Astrocyte (in vitro differentiated cells and primary cell): ENCODE measurements around the gene ZFYVE28. TPM values are rescaled to one million over a fixed set of nuclear protein-coding genes. Genes with fewer than 3 reads are reported as not detected.

ENCODE experiments used
- DNase-seq: peaks from one replicate; pipeline ENCODE4 v3.0.0-alpha.2; 2010; ENCODE audit warnings: low read depth
- FAIRE-seq: peaks from 2 replicates; lab custom pipeline; 2011; peaks lifted over from hg19 to GRCh38; lab: Jason Lieb, UNC
- H2AFZ ChIP-seq: 2 replicates; pipeline ENCODE4 v1.6.0; 2012; ENCODE audit warnings: low read depth, low read length, inconsistent platforms
- H3K27ac ChIP-seq: 2 replicates; pipeline ENCODE4 v1.5.1; 2011; ENCODE audit warnings: low read depth, low read length, inconsistent platforms
- H3K27me3 ChIP-seq: 2 replicates; pipeline ENCODE4 v1.6.0; 2011; ENCODE audit warnings: low read length, inconsistent platforms; ENCODE audit not compliant: insufficient read depth
- H3K36me3 ChIP-seq: 2 replicates; pipeline ENCODE4 v1.5.1; 2011; ENCODE audit warnings: low read length, inconsistent platforms; ENCODE audit not compliant: insufficient read depth
- H3K4me1 ChIP-seq: 2 replicates; pipeline ENCODE4 v1.5.1; 2011; ENCODE audit warnings: low read length, inconsistent platforms; ENCODE audit not compliant: insufficient read depth
- H3K4me2 ChIP-seq: 2 replicates; pipeline ENCODE4 v1.6.0; 2012; ENCODE audit warnings: low read length, inconsistent platforms
- H3K4me3 ChIP-seq: 2 replicates; pipeline ENCODE4 v1.5.1; 2011; ENCODE audit warnings: low read depth, mild to moderate bottlenecking, low read length, inconsistent platforms; ENCODE audit not compliant: insufficient read depth
- H3K79me2 ChIP-seq: 2 replicates; pipeline ENCODE4 v1.6.0; 2012; ENCODE audit warnings: mild to moderate bottlenecking, low read length, inconsistent platforms; ENCODE audit not compliant: insufficient read depth
- H3K9ac ChIP-seq: 2 replicates; pipeline ENCODE4 v1.6.0; 2012; ENCODE audit warnings: mild to moderate bottlenecking, low read length, inconsistent platforms
- H3K9me3 ChIP-seq: 2 replicates; pipeline ENCODE4 v1.5.1; 2012; ENCODE audit warnings: low read depth, mild to moderate bottlenecking, low read length, inconsistent platforms; ENCODE audit not compliant: insufficient read depth
- H4K20me1 ChIP-seq: 2 replicates; pipeline ENCODE4 v1.6.0; 2012; ENCODE audit warnings: low read length, inconsistent platforms; ENCODE audit not compliant: insufficient read depth
- H3K27ac Mint-ChIP-seq: one replicate; pipeline ENCODE4 v1.8.0; 2021; ENCODE audit warnings: mild to moderate bottlenecking, mixed read lengths; ENCODE audit not compliant: unreplicated experiment
- H3K27me3 Mint-ChIP-seq: one replicate; pipeline ENCODE4 v1.8.0; 2021; ENCODE audit warnings: low read depth, mixed read lengths; ENCODE audit not compliant: unreplicated experiment
- H3K36me3 Mint-ChIP-seq: one replicate; pipeline ENCODE4 v1.8.0; 2021; ENCODE audit warnings: low read depth, mixed read lengths; ENCODE audit not compliant: unreplicated experiment
- H3K4me1 Mint-ChIP-seq: one replicate; pipeline ENCODE4 v1.8.0; 2021; ENCODE audit warnings: low read depth, mixed read lengths; ENCODE audit not compliant: unreplicated experiment
- H3K4me3 Mint-ChIP-seq: one replicate; pipeline ENCODE4 v1.8.0; 2021; ENCODE audit warnings: mild to moderate bottlenecking, moderate library complexity, mixed read lengths; ENCODE audit not compliant: unreplicated experiment
- H3K9me3 Mint-ChIP-seq: one replicate; pipeline ENCODE4 v1.8.0; 2021; ENCODE audit warnings: mild to moderate bottlenecking, mixed read lengths; ENCODE audit not compliant: unreplicated experiment
- CTCF ChIP-seq: IDR thresholded peaks from 2 replicates; pipeline ENCODE4 v1.5.1; 2011; ENCODE audit warnings: low read depth, mild to moderate bottlenecking, inconsistent platforms, low read length, moderate library complexity; ENCODE audit not compliant: insufficient read depth
- EZH2 ChIP-seq: IDR thresholded peaks from 2 replicates; pipeline ENCODE4 v1.6.1; 2012; ENCODE audit warnings: mild to moderate bottlenecking, low read length, inconsistent platforms; ENCODE audit not compliant: insufficient read depth
- total RNA-seq: library from RNA; stranded (reverse); gene quantifications from 2 replicates; pipeline ENCODE4 v1.2.1, GENCODE V29; 2021

Gene ZFYVE28
- total RNA-seq, 1 donor from 2014 or later: 0.68 TPM

DNA sequence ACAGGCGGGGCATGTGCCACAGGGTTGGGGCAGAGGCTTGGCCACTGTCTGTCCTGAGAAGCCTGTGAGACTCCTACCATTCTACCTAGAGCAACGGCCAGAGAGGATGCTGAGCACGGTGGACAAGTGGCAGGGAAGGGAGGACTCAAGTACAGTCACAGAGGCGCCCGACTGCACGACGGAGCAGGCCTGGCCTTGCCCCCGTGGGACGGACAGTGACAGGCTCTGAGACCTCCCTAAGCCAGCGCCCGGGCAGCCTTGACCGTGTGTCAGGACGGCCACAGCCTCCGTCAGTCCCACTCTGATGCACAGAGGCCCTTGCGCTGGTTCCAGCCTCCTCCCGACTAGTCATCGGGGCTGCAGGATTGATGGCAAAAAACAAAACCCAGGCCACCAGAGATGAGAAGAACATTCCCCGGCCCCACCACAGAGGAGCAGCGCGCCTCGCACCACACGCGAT lies 119.9 kb downstream of the ZFYVE28 start:
- TF ChIP-seq EZH2: no peak
- no peak for TF ChIP-seq CTCF
- peaks cover 8% of the 10 kb centered on the region for H3K9me3 Mint-ChIP-seq
- Histone ChIP-seq H3K27ac (no peak overlapping the region), H3K4me2 (no peak overlapping the region), H3K4me1 (no peaks in the 10 kb centered on the region), H3K27me3 (peaks cover 6% of the 10 kb centered on the region), H4K20me1 (no peaks in the 10 kb centered on the region), H3K9me3 (peaks cover 6% of the 10 kb centered on the region), H3K4me3 (no peak overlapping the region), H3K36me3 (no peaks in the 10 kb centered on the region), H2AFZ (no peak overlapping the region), H3K9ac (no peak overlapping the region), H3K79me2 (no peaks in the 10 kb centered on the region)
- H3K36me3 Mint-ChIP-seq: no peaks in the 10 kb centered on the region
- FAIRE-seq: no peak
- no peak overlapping the region for H3K4me3 Mint-ChIP-seq
- no peak for DNase-seq
- H3K27me3 Mint-ChIP-seq: peaks cover 40% of the 10 kb centered on the region
- H3K27ac Mint-ChIP-seq: no peak overlapping the region
- H3K4me1 Mint-ChIP-seq: no peaks in the 10 kb centered on the region

- no peak overlapping the region for H3K4me3 ChIP-seq
- FAIRE-seq (no peak), DNase-seq (no peak)
- peak overlapping the region; percentile 71 for H3K27ac Mint-ChIP-seq
- no peaks in the 10 kb centered on the region for H3K79me2 ChIP-seq
- H3K36me3 Mint-ChIP-seq: no peaks in the 10 kb centered on the region
- no peaks in the 10 kb centered on the region for H3K4me1 Mint-ChIP-seq
- no peak for TF ChIP-seq EZH2
- TF ChIP-seq CTCF: no peak
- H3K9me3 Mint-ChIP-seq: peaks cover 8% of the 10 kb centered on the region
- H3K4me2 ChIP-seq: no peak overlapping the region
- no peaks in the 10 kb centered on the region for H3K36me3 ChIP-seq
- no peak overlapping the region for H3K4me3 Mint-ChIP-seq
- peaks cover 44% of the 10 kb centered on the region for H3K27me3 Mint-ChIP-seq
- no peak overlapping the region for H3K9ac ChIP-seq
- H3K9me3 ChIP-seq: peaks cover 6% of the 10 kb centered on the region
- peaks cover 6% of the 10 kb centered on the region for H3K27me3 ChIP-seq
- H3K4me1 ChIP-seq: no peaks in the 10 kb centered on the region
- H4K20me1 ChIP-seq: no peaks in the 10 kb centered on the region
- H2AFZ ChIP-seq: no peak overlapping the region
- no peak overlapping the region for H3K27ac ChIP-seq
These were observed 120.6 kb downstream of the ZFYVE28 start for GRCh38 chr4:2297606-2298531.
